BJ (cell line): ENCODE results near the gene GALNS. TPM values are rescaled to one million over a fixed set of nuclear protein-coding genes. Genes with fewer than 3 reads are reported as not detected.

Experiments used
- CTCF ChIA-PET: fragments of 350-600 bp; formaldehyde crosslinking; extraction: SDS; loops from one replicate; lab custom pipeline; 2021; ENCODE audit warnings: antibody characterized with exemption, inconsistent platforms; lab: Yijun Ruan, JAX
- POLR2A ChIA-PET: fragments of 300-600 bp; sonication (Branson Sonifier 250); formaldehyde crosslinking; extraction: SDS; loops from one replicate; lab custom pipeline; 2021; ENCODE audit warnings: antibody characterized with exemption; lab: Charles Lee
- DNase-seq: peaks from one replicate; pipeline ENCODE4 v3.0.0-alpha.2; 2011; ENCODE audit warnings: low read depth
- H3K27me3 ChIP-seq: 2 replicates; pipeline ENCODE4 v1.6.0; 2011; ENCODE audit warnings: low read length; ENCODE audit not compliant: control insufficient read depth, insufficient read depth
- H3K36me3 ChIP-seq: 2 replicates; pipeline ENCODE4 v1.5.1; 2011; ENCODE audit warnings: low read length; ENCODE audit not compliant: control insufficient read depth, insufficient read depth
- H3K4me3 ChIP-seq: 2 replicates; pipeline ENCODE4 v1.5.1; 2011; ENCODE audit warnings: low read depth, mild to moderate bottlenecking, control low read depth, low read length
- CTCF ChIP-seq: IDR thresholded peaks from 2 replicates; pipeline ENCODE4 v1.5.1; 2011; ENCODE audit warnings: low read depth, mild to moderate bottlenecking, control low read depth, inconsistent platforms, low read length, moderate library complexity; ENCODE audit not compliant: insufficient read depth
- polyA minus RNA-seq: library from RNA; depleted of rRNA, polyadenylated mRNA; stranded (reverse); fragments of >200 nt; gene quantifications from 2 replicates; pipeline ENCODE4 v1.2.3, GENCODE V29; 2011; rRNA and poly(A)+ RNA removed
- polyA plus RNA-seq: library from polyadenylated mRNA; depleted of rRNA; stranded (reverse); fragments of >200 nt; gene quantifications from 2 replicates; pipeline ENCODE4 v1.2.3, GENCODE V29; 2011; rRNA removed

GALNS gene
- polyA plus RNA-seq, result 6.3 and 9.7 TPM in 2 replicates
- 3.5 and 5.0 TPM in 2 replicates for polyA minus RNA-seq

- peak within 1 kb of the TSS; percentile 96 for H3K4me3 ChIP-seq
- H3K27me3 ChIP-seq, result no peaks in the 10 kb centered on the region
- ChIA-PET POLR2A (no interaction called here), CTCF (interaction anchor here (0.6 to 2.6 kb wide), 18 partner anchors 9 to 311 kb away, joined by 3 to 12 read pairs (median 4); partner anchors contain the start of genes APRT and PABPN1L)
- H3K36me3 ChIP-seq, result peaks cover 11% of the 10 kb centered on the region
- DNase-seq, result peak; percentile 46
- no peak for TF ChIP-seq CTCF
Measured at GRCh38 chr16:88856828-88857727, at the start of gene GALNS, which contains the start of gene TRAPPC2L. Gene GALNS, minus strand, starts transcription at chr16:88856947. Its CDS starts 70 bp downstream, at chr16:88856877. Gene TRAPPC2L, plus strand, starts transcription at chr16:88857127. Its CDS starts 24 bp downstream, at chr16:88857151.

GRCh38 chr16:88906020-88906419, 49.3 kb upstream of the GALNS start:
- POLR2A ChIA-PET, result no interaction called here
- CTCF ChIA-PET, result no interaction called here
- DNase-seq, result no peak
- Histone ChIP-seq H3K36me3 (no peaks in the 10 kb centered on the region), H3K4me3 (no peak overlapping the region), H3K27me3 (peaks cover 1% of the 10 kb centered on the region; the same call in 1 of the 2 replicates)
- no peak for TF ChIP-seq CTCF

- no peak for DNase-seq
- no peak for TF ChIP-seq CTCF
- no peaks in the 10 kb centered on the region for H3K36me3 ChIP-seq
- ChIA-PET POLR2A (no interaction called here), CTCF (no interaction called here)
- H3K27me3 ChIP-seq, result peaks cover 1% of the 10 kb centered on the region; the same call in 1 of the 2 replicates
- no peak overlapping the region for H3K4me3 ChIP-seq
Measured at GRCh38 chr16:88905563-88905962, 48.8 kb upstream of the GALNS start.

GRCh38 chr16:88904676-88905365, 48.1 kb upstream of the GALNS start:
- no peak for DNase-seq
- no peak for TF ChIP-seq CTCF
- Histone ChIP-seq H3K27me3 (peaks cover 1% of the 10 kb centered on the region; the same call in 1 of the 2 replicates), H3K36me3 (no peaks in the 10 kb centered on the region), H3K4me3 (no peak overlapping the region)
- ChIA-PET POLR2A (no interaction called here), CTCF (interaction anchor here (1.0 kb wide), 1 partner anchor 26 kb away, joined by 3 read pairs; no protein-coding TSS in a partner anchor)

GRCh38 chr16:88903267-88903666, 46.5 kb upstream of the GALNS start:
- POLR2A ChIA-PET, result no interaction called here
- CTCF ChIA-PET, result interaction anchor here (1.0 kb wide), 1 partner anchor 25 kb away, joined by 3 read pairs; no protein-coding TSS in a partner anchor
- no peak for TF ChIP-seq CTCF
- no peak for DNase-seq
- H3K36me3 ChIP-seq, result no peaks in the 10 kb centered on the region
- H3K27me3 ChIP-seq, result peaks cover 1% of the 10 kb centered on the region; the same call in 1 of the 2 replicates
- no peak overlapping the region for H3K4me3 ChIP-seq
